LNCaP clone FGC (cell line): ENCODE results near the gene PDE4D.

Source experiments
- DNase-seq: peaks from one replicate; pipeline ENCODE4 v3.0.0-alpha.2; 2011; ENCODE audit warnings: low read depth
- H3K4me3 ChIP-seq: 2 replicates; pipeline ENCODE4 v1.5.1; 2011; ENCODE audit warnings: mild to moderate bottlenecking, low read depth, low read length, control low read depth
- CTCF ChIP-seq: IDR thresholded peaks from 2 replicates; pipeline ENCODE4 v1.5.1; 2012; ENCODE audit warnings: mild to moderate bottlenecking; ENCODE audit not compliant: control insufficient read depth, insufficient read depth; ENCODE audit errors: extremely low read depth

PDE4D gene

DNA sequence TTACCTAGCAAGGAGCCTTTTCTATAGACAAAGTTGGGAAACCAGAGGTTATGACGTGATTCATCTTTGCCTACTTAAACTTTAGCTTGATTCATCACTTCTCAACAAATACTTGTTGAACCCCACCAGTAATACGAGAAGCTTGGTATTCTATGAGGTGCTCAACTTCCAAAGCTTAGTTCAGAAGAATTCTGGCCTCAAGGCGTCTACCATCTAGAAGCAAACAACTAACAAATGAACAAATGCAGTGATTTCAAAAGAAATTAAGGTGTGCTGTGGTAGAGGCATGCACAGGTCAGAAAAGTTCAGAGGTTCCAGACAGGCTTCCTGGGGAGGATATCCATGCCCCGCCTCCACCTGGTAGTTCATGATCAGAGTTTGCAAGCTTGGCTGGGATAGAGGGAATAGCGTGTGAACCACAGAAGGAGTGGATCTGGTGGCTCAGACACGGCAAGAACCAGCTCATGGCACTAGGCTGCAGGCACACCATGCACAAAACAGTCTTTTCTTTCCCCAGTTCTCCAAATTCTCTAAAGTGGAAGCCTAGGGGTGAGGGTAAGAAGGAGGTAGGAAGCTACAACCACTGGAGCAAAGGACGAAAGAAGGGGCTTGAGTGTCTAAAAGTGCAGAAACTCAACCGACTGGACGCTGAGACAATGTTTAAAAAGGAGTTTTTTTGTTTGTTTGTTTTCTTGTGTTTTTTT, 837.6 kb downstream of the PDE4D start:
- TF ChIP-seq CTCF, result no peak
- no peak overlapping the region for H3K4me3 ChIP-seq
- no peak for DNase-seq

DNA sequence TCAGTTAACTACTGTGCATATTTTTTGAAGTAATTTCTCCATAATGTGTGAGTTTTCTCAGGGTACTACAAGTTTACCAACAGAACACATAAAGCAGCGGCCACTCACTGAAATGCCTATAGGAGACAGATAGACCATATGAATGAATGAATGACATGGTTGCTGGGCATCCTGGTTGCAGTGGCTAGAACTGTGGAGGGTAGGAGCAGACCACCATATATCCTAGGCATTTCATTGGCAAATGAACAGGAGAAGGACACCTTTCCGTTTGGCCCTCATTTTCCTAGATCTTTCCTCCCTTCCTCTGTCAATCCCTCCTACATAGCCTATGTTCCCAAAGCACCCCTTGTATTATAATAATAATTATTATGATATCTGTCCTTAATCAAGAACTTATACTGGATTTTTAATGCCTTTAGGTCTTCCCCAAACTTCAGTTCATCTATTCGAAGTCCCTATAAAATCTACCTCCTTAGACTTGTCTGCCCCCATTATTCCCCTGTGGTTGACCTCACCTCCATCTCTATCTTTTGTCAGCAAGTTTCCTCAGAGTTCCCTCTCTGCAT, 838.5 kb downstream of the PDE4D start:
- DNase-seq, result no peak
- H3K4me3 ChIP-seq, result no peak overlapping the region
- TF ChIP-seq CTCF, result no peak

DNA sequence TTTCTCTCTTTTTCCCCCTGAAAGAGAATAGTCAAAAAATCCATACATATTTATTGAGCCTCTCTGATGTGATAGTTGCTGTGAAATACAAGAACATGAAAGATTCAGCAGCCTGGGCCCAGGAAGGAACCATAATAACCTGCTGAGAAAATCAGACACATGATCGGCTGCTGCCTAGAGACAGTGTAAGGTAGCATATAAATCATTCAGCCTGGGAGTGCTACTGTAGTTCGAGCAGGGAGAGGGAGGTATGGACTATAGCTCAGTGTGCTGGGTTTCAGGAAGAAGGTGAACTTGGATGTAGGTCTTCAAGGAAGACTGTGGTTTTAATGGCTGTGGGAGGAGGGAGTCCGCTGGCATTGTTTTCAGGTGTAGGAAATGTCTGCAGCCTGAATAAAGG, 841.6 kb downstream of the PDE4D start:
- no peak overlapping the region for H3K4me3 ChIP-seq
- DNase-seq, result no peak
- no peak for TF ChIP-seq CTCF

DNA sequence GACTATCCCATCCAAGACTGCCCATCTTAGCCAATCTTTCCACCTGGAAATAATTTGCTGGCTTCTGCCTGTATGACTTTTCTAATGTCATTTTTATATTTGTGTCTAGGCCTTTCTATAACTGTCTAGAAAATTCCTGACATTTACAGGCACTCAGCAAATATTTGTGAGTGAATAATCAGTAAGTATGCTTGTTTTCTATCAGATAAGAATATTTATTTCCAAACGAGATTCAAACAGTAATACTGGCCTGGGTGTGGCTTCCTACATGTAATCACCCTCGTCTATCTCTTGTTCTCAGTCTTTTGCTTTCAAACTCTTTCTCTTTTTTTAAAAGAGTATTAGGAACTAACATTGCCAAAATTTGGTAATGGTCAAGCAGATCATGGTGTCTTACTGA, 844.4 kb downstream of the PDE4D start:
- DNase-seq, result peak; percentile 73
- TF ChIP-seq CTCF, result no peak
- H3K4me3 ChIP-seq, result no peak overlapping the region

DNA sequence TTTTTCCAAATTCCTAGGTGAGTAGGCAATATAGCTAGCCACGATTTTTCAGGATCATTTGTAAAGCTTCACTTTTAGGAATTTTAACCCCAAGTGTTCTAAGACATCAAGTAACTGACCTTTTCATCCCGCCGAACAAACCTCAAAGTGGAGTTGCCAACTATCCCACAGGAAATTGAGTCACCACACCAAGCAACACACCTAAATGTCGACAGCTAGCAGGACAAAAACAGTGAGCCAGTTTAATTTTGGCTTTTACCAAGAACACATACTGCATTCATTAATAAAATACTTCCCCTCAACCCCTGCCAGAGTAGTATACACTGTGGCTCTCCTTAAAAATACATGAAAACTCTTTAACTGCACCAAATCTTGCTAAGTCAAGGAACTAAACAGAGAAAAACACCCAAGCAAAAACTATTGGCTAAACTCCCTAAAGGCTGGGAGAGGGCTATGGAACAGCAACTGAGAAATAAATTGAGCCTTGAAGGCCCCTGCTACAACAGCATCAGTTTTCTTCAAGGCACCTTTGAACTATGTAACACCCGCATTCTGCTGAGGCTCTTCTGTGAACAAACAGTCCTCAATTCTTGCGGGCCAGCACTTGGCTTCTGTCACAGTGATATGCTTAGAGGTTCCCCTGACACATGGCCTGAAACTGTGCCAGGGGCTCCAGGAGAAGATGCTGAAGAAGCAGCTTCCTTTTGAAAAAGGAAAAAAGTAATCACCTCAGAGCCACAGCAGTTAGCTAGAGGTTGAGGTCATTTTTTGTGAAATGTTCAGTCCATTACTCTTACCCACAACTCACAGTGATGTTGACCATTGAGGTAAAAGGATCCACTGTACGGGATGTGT, 851.1 kb downstream of the PDE4D start:
- TF ChIP-seq CTCF, result no peak
- no peak for DNase-seq
- H3K4me3 ChIP-seq, result no peak overlapping the region

DNA sequence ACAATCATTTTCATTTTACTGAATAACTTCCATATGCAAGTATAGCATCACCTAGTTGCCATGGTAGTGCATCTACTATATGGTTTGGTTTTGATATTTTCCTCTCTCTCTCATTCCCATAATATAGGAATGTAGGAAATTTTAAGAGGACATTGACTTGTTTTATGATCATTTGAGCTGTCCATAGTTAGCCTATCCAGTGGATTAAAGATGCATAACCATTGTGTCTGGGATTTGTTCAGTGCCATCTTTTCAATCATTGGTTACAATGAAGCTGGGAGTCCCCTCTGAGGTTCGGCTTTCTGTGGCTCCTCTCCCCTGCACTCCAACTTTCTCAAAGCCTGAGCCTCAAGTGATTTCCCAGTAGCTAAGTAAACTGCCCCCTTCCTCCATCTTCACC, 852.2 kb downstream of the PDE4D start:
- DNase-seq, result no peak
- no peak overlapping the region for H3K4me3 ChIP-seq
- no peak for TF ChIP-seq CTCF
